GM19452 (cell line): ENCODE measurements around the gene ZBTB7B.
"Not testable (repeated sequence)": the region's sequence is repeated elsewhere in the genome, so short reads cannot be mapped to it uniquely, and the experiment has no call there.

Source experiments
- ATAC-seq: cut with Tn5 transposase; IDR thresholded peaks from one replicate; pipeline ENCODE4 v1.9.1; 2021; ENCODE audit not compliant: unreplicated experiment

Gene ZBTB7B

DNA sequence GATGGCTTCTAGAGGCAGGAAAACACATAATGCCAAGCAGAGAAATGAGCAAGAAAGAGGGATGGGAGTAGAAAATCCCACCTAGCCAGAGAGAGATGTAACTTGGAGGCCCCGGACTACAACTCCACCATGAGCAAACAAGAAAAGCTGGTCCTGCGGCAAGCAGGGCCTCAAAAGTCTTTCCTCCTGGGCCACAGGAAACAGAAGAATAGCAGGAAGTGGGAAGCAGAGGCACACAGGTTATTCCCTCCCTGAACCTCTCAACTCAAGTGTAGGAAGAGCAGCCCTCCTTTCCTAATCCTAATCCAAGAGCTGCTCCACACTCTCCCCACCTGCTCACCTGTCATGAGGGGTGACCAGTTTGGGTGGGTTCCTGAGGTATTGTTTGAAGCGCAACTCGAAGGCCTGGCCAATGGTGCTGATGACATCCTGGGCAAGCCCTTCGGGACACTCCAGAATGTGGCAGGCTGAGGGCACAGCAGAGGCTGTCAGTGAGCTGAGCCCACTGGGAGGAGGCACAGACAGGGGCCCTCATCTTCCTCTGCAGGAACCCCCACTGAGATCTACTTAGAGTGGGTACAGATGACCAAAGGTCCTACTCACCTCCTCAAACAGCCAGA, 35.2 kb upstream of the ZBTB7B start:
- no peak for ATAC-seq

DNA sequence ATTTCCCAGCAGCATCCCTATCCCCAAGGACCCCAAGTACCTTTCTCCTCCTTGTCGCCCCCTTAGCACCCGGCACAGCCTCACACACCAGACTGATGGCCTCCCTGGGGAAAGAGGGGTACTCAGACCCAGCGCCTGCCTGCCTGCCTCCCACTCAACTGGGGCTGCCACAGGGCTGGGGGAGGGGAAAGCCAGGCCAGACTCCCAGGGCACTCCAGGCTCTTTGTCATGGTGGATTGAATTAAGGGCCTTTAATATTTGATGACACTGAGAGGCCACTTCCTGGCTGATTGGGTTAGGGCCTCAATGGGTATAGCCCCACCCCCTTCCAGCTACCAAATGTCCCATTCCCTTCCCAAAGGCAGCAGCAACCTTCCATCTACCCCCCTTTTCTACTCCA, 33.9 kb upstream of the ZBTB7B start:
- ATAC-seq = no peak

DNA sequence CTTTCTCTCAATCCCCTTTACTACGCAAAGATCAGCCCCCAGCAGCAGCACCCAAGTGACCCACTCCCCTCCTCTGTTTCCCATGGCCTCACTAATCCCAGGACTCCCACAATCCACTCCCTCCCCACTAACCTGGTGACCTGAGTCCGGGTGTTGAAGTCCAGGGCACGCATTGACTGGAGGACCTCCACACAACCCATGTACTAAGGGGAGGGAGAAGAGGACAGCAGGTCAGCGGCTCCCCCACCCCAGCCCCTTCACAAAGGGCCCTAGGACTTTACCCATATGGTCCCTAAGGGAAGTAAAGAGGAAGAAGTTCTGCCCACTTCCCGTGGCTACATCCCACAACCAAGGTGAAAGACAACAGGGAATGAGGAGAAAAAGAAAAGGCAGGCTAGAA, 33.4 kb upstream of the ZBTB7B start:
- no peak for ATAC-seq

DNA sequence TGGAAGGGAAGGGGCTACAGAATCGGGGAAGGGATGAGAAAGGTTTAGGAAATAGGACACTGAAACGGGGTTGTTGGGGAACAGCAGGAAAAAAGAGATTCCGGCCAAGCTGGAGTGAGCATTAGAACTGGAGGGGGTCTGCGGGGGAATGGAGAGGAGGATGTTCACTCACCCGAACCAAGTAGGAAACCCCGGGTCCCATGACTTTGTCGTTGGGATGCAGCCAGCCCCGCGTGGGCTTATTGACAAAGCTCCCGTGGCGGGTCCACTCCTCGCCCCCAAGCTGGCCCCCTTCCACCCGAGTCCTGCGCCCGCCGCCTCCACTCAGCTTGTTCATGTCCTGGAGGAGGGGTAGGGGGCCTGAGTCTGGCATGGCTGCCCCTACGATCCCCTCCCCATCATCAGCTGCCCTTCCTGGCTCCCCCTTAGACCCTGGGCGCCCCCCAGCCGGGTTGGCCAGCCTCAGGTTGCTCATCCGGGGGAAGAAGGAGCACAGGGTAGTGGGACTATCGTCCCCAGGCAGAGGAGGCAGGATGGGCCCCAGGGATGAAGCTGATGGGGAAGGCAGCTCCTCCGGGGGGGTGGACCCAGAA, 32.6 kb upstream of the ZBTB7B start:
- no peak for ATAC-seq

DNA sequence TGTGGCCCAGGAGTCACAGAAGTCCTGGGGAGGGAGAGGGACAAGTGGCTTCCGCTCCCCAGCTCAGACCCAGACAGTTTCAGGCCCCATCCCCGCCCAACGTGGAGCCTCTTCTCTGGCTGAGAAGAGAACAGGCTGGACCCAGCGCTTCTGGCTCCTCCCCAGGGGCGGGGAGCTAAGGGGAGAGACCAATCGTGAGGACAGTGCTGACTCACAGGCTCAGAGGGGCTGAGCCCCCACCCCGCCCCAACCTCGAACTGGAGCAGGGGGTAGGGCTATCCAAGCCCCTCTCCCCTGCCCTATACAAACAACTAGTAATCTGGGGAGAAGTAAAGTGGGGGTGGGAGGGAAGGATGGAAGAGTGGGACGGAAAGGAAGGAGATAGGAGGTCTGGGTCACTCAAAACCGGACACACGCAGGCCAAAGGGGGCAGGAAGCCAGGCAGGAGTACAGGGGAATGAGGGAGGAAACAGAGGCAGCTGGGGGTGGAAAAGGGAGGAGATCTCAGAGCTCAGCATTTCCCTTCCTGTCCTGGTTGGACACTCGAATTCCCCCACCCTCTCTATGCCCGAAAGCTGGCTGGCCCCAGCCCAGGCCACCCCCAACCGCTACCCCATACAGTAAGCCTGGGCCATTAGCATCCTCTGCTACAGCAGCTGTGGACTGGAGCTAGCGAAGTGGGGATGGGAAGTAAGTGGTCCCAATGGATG, 31.8 kb upstream of the ZBTB7B start, which contains the start of gene SHC1:
Gene SHC1 (minus strand): TSS at position 117 of the 710 bp plus-strand sequence. CDS start 221 bp downstream, outside the sequence.
- ATAC-seq = no peak

DNA sequence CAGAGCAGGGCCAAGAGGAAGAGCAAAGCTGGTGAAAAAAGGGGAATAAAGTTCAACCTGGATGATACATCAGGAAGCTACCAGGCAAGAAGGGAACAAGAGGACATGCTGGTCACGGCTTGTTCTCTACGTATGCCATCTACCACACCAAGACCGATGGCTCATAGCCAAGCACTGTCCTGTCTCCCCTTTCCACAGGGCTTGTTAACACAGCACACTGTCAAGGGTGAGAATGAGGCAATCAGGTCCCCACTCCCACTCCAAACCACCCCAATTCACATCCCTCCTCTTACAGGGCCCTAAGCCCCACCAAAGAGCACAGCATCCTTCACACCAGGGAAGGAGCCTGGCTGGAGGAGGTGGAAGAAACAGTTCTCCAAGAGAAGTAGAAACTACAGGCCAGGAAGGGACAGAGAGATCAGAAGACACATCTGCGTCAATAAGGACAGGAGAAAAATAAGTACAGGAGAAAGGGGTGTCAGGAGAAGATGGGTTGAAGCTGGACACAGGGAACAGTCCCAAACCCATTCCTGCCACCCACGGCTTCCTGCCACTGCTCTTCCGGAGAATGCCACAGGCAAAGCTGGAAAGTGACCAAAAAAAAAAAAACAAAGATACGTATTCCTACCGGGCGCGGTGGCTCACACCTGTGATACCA, 31.1 kb upstream of the ZBTB7B start:
- no peak for ATAC-seq

DNA sequence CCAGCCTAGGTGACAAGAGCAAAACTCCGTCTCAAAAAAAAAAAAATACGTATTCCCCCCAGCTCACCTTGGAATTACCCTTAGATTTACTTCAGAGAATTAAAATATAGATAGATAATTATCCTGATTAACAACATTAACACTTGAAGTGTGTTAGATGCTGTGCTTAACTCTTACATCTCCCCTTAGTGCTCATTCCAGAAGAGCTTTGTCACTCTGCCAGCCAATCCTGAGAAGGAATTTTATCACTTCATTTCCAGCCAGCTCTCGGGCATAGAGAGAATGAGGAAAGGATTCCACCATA, 30.4 kb upstream of the ZBTB7B start:
- ATAC-seq = no peak

DNA sequence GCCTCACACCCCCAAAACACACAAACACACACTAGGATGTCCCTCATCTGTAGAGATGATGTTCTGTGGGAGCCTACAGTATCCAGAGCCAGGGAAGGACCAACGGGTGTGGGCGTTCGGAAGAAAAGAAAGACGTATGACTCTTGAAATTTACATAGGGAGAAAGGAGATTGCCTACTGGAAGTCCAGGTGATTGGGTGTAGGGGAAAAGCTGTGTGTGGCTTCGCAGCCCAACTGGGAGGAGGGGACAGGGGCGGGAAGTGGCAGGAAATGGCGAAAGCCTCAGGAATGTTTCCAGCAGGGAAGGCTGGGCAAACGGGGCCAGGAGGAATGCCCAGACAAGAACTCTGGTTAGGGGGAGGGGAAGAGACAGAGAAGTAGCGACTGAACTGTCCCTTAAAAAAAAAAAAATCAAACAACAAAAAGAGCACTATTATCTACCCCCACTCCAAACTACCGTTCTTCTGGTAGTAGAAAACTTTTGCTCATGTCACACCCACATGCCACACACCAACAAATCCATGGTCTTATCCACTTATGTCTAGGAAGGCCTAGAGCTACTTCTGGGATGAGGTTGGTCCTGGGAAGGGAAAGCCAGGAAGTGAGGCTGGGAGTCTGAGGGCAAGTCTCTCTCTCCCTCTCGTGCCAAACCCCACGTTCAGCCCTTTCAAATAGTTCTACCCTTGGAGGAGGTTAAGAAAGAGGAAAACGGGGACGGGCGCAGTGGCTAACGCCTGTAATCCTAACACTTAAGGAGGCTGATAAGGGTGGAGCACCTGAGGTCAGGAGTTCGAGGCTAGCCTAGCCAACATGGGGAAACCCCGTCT, 29.9 kb upstream of the ZBTB7B start:
- no peak for ATAC-seq

DNA sequence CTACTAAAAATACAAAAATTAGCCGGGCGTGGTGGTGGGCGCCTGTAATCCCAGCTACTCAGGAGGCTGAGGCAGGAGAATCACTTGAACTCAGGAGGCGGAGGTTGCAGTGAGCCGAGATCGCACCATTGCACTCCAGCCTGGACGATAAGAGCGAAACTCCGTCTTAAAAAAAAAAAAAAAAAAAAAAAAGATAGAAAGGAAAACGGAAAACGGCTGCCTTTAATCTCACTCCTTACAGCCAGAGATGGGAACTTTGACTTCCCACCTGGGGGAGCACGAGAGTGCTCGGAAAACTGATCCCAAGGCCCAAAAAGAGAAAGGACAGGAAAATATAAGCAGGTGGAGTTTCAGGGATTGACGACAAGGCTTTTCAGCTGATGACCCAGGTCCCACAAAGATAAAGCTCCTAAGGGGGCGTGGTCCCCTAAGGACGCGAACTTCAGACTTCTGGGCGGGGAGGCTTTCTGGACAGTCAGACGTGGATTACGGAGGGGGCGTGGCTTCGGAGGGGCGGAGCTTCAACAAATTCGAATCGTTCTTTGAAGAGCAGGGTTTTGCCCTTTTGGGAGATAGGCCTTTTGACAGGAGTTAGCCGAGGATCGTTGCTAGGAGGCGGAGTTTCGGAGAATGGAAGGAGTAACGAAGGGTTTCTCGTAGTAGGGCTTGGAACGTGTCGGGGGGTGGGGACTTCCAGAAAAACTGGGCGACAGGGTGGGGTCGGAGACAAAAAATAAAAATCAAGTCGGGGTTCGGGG, 29.1 kb upstream of the ZBTB7B start:
- ATAC-seq = no peak

DNA sequence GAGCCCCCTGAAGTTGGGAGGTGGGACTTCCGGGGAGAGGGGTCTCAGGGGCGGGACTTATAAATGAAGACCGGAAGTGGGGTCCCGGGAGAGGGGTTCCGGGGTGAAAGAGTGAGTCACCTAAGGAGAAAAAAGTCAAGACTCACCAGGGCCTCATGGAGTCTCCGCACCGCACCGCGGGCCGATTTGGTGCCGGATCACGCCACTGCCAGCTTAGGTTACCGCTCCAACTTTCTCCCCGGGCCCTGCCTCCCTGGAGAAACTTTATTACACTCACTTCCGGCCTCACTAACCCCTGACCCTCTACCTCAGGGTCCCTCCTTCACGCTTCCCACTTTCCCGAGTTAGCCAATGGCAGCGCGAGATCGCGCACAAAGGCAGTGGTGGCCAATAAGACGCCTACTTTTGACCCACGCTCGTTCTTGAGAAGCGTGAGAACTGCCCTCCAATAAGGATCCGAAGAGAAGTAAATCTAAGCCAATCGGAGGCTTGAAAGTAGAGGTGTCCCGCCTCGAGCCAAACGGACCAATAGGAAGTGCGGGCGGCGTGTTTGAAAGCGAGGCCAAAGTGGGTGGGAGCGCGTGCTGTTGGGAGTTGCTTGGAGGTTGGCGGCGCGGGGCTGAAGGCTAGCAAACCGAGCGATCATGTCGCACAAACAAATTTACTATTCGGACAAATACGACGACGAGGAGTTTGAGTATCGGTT, 28.3 kb upstream of the ZBTB7B start, which contains the start of gene CKS1B:
Gene CKS1B (plus strand): TSS at position 580 of the 706 bp plus-strand sequence. CDS start 65 bp downstream, at position 645.
- ATAC-seq = peak; percentile 74

DNA sequence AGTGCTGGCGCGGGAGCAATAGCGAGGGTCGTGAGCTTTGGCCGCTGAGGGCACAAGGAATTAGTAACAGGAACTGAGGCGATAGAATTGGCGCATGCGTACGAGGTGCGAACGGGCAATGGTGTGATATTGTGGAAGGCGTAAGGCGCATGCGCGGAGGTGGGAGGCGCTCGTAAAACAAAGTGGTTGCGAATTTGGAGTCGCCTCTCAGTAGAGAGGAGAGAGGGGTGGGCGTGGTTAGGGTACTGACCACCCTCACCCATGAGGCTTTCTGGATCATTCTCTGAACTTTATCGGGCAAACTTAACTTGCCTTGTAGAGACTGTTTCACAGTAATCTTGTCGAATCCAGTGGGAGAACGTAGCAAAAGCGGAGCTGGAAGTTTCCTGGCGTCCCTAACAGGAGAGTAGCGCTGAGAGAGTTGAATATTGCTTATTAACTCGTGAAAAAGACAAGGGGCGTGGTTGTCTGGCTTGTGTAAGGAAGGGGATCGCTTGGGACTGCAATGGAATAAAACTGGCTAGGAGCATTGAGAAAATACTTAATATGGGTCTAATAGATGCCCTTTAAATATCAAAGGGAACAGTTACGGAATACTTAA, 27.7 kb upstream of the ZBTB7B start:
- peak; percentile 43 for ATAC-seq

DNA sequence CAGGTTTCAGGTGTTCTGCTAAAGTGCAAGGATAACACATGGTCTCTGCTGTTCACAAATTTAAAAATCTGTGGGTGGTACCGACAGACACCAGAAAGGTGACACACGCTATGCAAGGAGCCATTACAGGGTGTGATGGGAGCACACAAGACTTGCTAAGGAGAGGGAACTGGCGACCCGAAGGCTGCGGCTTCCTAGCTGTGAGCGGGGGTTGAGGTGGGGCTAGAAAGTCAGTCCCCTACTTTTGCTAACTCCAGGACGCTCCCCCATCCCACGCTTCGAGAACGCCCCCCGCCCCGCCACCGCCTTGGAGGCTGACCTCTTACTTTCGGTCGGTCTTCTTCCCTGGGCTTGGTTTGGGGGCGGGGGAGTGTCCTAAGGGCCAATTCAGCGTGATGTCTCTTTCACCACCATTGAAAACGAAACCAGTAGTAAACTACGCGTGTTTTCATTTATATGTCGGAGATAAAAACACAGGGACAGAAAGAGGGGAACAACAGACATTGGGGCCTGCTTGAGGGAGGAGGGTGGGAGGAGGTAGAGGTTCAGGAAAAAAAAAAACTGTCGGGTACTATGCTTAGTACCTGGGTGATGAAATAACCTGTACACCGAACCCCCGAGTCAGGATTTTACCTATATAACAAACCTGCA, 27.1 kb upstream of the ZBTB7B start:
- ATAC-seq = no peak

DNA sequence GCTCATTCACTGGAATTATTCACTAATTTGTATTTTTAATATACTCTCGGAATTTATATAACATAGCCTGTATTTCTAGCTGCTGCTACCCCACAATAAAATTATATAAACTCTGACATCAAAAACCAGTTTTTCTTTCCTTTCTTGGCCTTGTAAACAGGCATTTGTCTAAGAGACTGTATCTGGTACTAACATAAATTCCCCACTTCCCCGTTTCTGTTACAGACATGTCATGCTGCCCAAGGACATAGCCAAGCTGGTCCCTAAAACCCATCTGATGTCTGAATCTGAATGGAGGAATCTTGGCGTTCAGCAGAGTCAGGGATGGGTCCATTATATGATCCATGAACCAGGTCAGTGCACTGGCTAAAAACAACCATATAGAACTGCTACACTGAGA, 24.8 kb upstream of the ZBTB7B start:
- ATAC-seq = not testable (repeated sequence)

DNA sequence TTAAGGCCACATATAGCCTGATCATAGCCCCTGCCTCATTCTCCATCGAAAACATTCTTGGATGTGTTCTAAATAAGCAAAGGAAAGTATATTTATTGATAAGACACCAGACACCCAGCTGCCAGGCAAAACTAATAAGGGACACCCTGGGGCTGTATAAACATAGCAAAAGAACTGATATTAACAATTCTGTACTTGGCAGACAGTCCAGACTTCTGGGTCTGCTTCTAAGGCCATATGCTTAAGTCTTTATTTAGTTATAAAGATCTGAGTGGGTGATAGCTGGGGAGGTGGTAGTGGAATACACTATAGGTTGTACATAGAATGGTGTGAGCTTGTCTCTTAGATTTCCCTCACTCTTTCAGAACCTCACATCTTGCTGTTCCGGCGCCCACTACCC, 24.2 kb upstream of the ZBTB7B start:
- ATAC-seq = no peak

DNA sequence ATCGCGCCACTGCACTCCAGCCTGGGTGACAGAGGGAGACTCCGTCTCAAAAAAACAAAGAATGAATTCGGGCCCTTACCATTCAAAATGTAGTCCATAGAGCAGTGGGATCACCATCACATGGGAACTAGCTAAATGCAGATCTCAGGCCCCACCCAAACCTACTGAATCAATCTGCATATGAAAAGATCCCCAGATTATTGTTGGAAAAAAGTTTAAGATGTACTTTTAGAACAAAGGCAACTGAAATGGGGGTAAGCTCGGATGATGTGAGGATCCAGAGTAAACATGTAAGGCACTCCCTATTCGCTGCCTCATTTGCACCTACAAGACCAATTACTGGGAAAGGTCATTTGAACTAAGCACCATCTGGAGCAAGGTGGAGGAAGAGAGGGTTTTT, 20.3 kb upstream of the ZBTB7B start:
- no peak for ATAC-seq

DNA sequence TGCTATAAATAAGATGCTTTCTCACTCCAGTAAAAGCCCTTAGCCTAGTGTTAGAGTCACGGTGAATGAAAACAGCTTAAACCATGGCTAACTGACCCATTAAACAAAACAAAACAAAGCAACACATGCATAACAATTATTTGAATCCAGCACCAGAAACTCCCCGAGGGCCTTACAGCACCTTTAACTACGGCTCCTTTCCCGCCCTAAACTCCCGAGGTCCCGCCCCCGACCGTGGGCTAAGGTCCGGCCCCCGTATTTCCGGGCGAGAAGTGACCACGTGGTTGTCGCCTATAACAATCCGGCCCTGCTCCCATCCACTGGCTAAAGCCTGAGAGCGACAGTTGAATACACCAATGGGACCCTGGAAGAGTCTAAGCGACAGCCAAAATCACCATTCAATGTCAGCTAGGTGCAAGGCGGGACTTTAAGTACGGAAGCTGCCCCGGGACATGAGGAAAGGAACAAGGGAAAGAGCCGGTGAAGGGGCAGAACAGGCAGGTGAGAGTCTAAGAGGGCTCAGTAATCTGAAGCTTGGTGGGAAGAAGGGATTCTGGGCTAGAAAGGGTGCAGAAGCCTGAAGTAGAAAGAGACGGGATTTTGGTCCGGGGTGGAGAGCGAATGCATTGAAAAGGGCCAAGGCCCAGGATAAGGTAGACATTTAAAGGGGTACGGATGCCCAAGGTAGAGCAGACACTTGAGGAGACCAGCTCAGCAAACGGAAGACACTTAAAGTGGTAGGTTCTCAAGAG, 19.5 kb upstream of the ZBTB7B start, which contains the start of gene FLAD1:
Gene FLAD1 (plus strand): TSS at position 448 of the 752 bp plus-strand sequence. CDS start 351 bp downstream, outside the sequence.
- peak; percentile 95 for ATAC-seq

DNA sequence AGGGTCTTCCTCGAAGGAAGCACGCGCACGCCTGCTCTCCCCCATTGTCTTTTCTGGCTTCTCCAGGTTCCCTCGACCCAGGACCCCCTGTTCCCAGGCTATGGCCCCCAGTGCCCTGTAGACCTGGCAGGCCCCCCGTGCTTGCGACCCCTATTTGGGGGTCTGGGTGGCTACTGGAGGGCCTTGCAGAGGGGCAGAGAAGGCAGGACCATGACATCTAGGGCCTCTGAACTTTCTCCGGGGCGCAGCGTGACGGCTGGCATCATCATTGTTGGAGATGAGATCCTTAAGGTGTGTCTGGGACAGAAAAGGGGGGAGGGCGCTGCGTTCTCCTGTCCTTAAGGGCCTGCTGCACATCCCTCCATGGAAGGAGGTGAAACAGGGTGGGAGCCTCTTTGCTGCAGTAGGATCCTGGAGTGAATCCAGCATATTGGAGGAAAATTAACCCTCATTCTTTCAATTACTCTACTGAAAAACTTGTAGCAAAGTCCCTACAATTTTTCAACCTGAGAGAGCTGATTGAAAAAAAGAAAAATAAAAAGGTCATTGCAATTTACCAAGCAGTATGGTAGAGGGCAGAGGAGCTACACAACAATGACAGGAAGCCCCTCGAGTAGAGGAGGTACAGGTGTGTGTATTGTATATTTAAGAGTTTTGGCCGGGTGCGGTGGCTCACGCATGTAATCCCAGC, 18.7 kb upstream of the ZBTB7B start:
- ATAC-seq = no peak
